ENCODE measurements around the gene SEMA5A. TPM values are rescaled to one million over a fixed set of nuclear protein-coding genes. Genes with fewer than 3 reads are reported as not detected.

Gene SEMA5A
- total RNA-seq, 1 donor from 2014 or later: 0.51 TPM

DNA sequence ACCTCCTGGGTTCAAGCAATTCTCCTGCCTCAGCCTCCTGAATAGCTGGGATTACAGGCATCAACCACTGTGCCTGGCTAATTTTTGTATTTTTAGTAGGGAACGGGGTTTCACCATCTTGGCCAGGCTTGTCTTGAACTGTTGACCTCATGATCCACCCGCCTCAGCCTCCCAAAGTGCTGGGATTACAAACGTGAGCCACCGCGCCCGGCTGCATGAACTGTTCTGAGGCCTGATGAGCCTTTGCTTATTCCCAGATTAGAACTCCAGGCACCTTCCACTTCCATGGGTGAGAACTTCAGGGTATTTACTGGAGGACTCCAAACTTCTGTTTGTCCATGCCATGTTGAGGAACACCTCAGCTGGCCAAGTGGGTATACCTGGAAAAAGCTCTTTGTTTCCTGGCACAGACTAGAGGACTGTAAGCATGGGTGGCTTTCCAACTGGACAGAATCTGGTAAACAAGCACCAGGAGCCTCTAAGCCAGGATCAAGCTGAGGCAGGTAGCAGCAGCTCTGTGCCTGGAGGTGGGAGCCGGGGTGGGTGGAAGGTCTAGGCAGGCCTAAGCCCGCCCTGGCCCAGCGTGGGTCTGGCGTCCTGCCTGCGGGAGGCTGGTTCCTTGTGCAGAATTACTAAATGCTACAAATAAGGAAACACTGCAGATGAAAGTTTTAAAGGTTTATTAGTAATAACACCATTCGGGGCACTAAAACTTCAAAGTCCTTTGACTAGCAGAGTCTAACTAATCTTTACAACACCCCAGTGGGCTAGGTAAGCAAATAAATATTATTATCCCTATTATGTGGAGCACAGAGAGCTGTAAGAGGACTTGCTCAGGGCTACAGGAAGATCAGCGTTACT is 78.4 kb downstream of the SEMA5A start:
- DNase-seq: no peak
- Mint-ChIP-seq H3K27me3 (ENCODE audit: unreplicated experiment) (no peaks in the 10 kb centered on the region), H3K4me1 (ENCODE audit: low read depth, unreplicated experiment) (no peaks in the 10 kb centered on the region), H3K4me3 (ENCODE audit: unreplicated experiment) (no peak overlapping the region), H3K9me3 (ENCODE audit: unreplicated experiment) (no peaks in the 10 kb centered on the region), H3K27ac (ENCODE audit: unreplicated experiment) (no peak overlapping the region), H3K36me3 (ENCODE audit: unreplicated experiment) (no peaks in the 10 kb centered on the region)
- TF ChIP-seq, protein P1, sequence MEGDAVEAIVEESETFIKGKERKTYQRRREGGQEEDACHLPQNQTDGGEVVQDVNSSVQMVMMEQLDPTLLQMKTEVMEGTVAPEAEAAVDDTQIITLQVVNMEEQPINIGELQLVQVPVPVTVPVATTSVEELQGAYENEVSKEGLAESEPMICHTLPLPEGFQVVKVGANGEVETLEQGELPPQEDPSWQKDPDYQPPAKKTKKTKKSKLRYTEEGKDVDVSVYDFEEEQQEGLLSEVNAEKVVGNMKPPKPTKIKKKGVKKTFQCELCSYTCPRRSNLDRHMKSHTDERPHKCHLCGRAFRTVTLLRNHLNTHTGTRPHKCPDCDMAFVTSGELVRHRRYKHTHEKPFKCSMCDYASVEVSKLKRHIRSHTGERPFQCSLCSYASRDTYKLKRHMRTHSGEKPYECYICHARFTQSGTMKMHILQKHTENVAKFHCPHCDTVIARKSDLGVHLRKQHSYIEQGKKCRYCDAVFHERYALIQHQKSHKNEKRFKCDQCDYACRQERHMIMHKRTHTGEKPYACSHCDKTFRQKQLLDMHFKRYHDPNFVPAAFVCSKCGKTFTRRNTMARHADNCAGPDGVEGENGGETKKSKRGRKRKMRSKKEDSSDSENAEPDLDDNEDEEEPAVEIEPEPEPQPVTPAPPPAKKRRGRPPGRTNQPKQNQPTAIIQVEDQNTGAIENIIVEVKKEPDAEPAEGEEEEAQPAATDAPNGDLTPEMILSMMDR (IDR thresholded peaks at IDR 0.05; ENCODE audit: partially characterized antibody, unreplicated experiment): no peak

DNA sequence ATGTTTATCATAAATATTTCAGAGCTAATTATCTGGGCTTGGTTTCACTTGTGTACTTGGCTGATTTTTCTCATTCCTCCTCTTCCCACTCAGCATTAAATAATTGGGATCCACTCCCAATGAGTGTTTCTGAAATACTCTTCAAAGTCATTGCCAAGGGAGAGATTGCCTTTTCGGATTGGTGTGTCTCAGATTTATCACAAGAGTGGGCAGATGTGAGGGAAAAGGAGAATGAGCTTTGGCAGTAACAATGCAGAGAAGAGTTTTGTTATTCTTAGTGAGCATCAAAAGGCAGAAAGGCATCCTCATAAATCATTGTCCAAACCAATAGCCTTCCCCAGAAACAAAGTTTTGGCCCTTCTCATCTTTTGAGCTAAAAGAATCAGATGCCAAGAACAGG is 79.2 kb downstream of the SEMA5A start:
- Mint-ChIP-seq H3K9me3 (ENCODE audit: unreplicated experiment) (no peaks in the 10 kb centered on the region), H3K4me1 (ENCODE audit: low read depth, unreplicated experiment) (no peaks in the 10 kb centered on the region), H3K36me3 (ENCODE audit: unreplicated experiment) (no peaks in the 10 kb centered on the region), H3K27me3 (ENCODE audit: unreplicated experiment) (no peaks in the 10 kb centered on the region), H3K27ac (ENCODE audit: unreplicated experiment) (no peak overlapping the region), H3K4me3 (ENCODE audit: unreplicated experiment) (no peak overlapping the region)
- no peak for DNase-seq
- TF ChIP-seq, protein P1 (IDR thresholded peaks at IDR 0.05; ENCODE audit: partially characterized antibody, unreplicated experiment): no peak

DNA sequence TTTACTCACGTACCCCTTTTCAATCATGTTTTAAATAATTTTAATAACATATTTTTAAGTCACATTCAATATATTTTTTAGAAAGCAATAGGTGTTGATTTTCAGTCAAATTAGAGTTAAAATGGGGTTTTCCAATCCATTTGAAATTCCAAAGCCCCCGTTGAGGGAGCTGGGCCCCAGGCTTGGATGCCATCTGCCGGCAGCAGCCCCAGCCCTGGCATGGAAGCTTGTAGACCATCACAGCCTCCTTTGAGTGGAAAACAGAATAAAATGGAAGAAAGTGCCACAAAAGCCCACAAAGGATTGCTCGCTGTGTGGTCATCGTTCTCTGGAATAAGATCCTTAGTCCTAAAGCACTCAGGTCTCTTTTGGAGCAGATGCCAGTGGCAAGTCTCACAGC is 81.4 kb downstream of the SEMA5A start:
- H3K4me1 Mint-ChIP-seq (ENCODE audit: low read depth, unreplicated experiment): no peaks in the 10 kb centered on the region
- DNase-seq: no peak
- no peaks in the 10 kb centered on the region for H3K9me3 Mint-ChIP-seq (ENCODE audit: unreplicated experiment)
- TF ChIP-seq, protein P1 (IDR thresholded peaks at IDR 0.05; ENCODE audit: partially characterized antibody, unreplicated experiment): no peak
- no peaks in the 10 kb centered on the region for H3K27me3 Mint-ChIP-seq (ENCODE audit: unreplicated experiment)
- H3K4me3 Mint-ChIP-seq (ENCODE audit: unreplicated experiment): no peak overlapping the region
- no peaks in the 10 kb centered on the region for H3K36me3 Mint-ChIP-seq (ENCODE audit: unreplicated experiment)
- H3K27ac Mint-ChIP-seq (ENCODE audit: unreplicated experiment): no peak overlapping the region

GRCh38 chr5:9462109-9462508 is 83.8 kb downstream of the SEMA5A start:
- TF ChIP-seq, protein P1 (IDR thresholded peaks at IDR 0.05; ENCODE audit: partially characterized antibody, unreplicated experiment): no peak
- Mint-ChIP-seq H3K9me3 (ENCODE audit: unreplicated experiment) (no peaks in the 10 kb centered on the region), H3K27ac (ENCODE audit: unreplicated experiment) (no peak overlapping the region), H3K4me1 (ENCODE audit: low read depth, unreplicated experiment) (no peaks in the 10 kb centered on the region), H3K27me3 (ENCODE audit: unreplicated experiment) (no peaks in the 10 kb centered on the region), H3K4me3 (ENCODE audit: unreplicated experiment) (no peak overlapping the region), H3K36me3 (ENCODE audit: unreplicated experiment) (no peaks in the 10 kb centered on the region)
- DNase-seq: no peak

DNA sequence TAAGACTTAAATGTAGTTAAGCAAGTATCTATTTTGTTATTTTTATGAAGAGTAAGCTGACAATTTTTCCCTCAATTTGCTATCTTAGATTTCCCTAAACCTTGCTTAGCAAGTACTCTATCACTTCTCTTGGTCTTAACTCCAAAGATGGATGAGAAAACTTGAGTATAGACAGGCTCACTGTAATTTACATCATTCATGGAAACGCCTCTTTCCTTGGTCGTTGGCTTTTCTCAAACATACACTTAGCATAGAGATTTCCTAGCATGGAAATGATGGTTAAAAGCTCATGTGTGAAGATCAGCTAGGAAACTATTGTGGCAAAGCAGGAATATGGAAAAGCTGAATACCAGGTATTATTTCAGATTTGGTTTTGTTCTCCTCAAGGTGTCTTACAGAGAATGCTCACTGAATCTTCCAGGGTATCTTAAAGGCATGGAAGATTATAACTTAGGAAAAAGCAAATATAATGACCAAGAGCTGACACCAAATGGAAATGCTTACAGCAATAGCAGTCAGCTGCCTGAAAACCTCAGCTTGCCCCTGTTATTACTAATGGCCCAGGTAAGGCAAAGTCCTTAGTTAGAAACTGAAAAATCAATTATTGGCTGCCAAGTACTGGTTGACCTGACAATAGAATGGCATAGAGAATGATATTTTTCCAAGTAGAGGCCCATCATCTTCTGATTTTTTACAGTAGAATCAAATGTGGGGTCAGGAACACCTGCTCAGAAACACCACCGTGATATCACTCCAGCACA is 84.8 kb downstream of the SEMA5A start:
- H3K27me3 Mint-ChIP-seq (ENCODE audit: unreplicated experiment): no peaks in the 10 kb centered on the region

More for the DNA sequence above, 84.8 kb downstream of the SEMA5A start:
- TF ChIP-seq, protein P1 (IDR thresholded peaks at IDR 0.05; ENCODE audit: partially characterized antibody, unreplicated experiment): no peak
- Mint-ChIP-seq H3K36me3 (ENCODE audit: unreplicated experiment) (no peaks in the 10 kb centered on the region), H3K27ac (ENCODE audit: unreplicated experiment) (no peak overlapping the region), H3K4me3 (ENCODE audit: unreplicated experiment) (no peak overlapping the region), H3K9me3 (ENCODE audit: unreplicated experiment) (no peaks in the 10 kb centered on the region), H3K4me1 (ENCODE audit: low read depth, unreplicated experiment) (peaks cover 5% of the 10 kb centered on the region)
- no peak for DNase-seq
